ENCODE measurements around the gene SRRD. TPM values are rescaled to one million over a fixed set of nuclear protein-coding genes. Genes with fewer than 3 reads are reported as not detected.
A peak's percentile ranks its signal among the peaks of the same experiment; 100 is the strongest.

The SRRD gene
- total RNA-seq, 4 donors from 2014 or later = 3.0 to 11.4 (median 6.2) TPM

GRCh38 chr22:26460202-26460601 lies 23.5 kb upstream of the SRRD start:
- in situ Hi-C loops (cut with MboI; ENCODE audit: low pct_ligation_motif_present in 1 of 4, low pct_unique_long_range_greater_than_20kb in 1 of 4, low sequenced_read_pairs in 3 of 4) = loop anchor here in 2 of 4 donors (5.0 kb wide), 2 partner anchors 58 to 63 kb away; no protein-coding TSS in a partner anchor
- TF ChIP-seq EP300 (IDR thresholded peaks at IDR 0.05; ENCODE audit: low read depth) (no peak), POLR2A (IDR thresholded peaks at IDR 0.05) (no peak), POLR2AphosphoS5 (IDR thresholded peaks at IDR 0.05) (no peak)
- TF ChIP-seq, protein P1, sequence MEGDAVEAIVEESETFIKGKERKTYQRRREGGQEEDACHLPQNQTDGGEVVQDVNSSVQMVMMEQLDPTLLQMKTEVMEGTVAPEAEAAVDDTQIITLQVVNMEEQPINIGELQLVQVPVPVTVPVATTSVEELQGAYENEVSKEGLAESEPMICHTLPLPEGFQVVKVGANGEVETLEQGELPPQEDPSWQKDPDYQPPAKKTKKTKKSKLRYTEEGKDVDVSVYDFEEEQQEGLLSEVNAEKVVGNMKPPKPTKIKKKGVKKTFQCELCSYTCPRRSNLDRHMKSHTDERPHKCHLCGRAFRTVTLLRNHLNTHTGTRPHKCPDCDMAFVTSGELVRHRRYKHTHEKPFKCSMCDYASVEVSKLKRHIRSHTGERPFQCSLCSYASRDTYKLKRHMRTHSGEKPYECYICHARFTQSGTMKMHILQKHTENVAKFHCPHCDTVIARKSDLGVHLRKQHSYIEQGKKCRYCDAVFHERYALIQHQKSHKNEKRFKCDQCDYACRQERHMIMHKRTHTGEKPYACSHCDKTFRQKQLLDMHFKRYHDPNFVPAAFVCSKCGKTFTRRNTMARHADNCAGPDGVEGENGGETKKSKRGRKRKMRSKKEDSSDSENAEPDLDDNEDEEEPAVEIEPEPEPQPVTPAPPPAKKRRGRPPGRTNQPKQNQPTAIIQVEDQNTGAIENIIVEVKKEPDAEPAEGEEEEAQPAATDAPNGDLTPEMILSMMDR (IDR thresholded peaks at IDR 0.05) = no peak
- DNase-seq = no peak
- no peak overlapping the region for H3K27ac ChIP-seq
- H3K36me3 ChIP-seq = peaks cover 0 to 29% (median 7%) of the 10 kb centered on the region in 4 donors
- intact Hi-C loops (cut with DNase I; ENCODE audit: low total_unique reads) = loop anchor here (5.0 kb wide), 1 partner anchor 658 kb away; no protein-coding TSS in a partner anchor
- no peaks in the 10 kb centered on the region for H3K27me3 ChIP-seq
- 91 to 92% methylated on average over 6 of the region's 6 CpGs for WGBS, 2 donors (ENCODE audit: low coverage in 1 of 2)
- no peaks in the 10 kb centered on the region for H3K4me1 ChIP-seq
- H3K4me3 ChIP-seq = no peak overlapping the region
- H3K9me3 ChIP-seq = no peaks in the 10 kb centered on the region

GRCh38 chr22:26461188-26461810 lies 22.4 kb upstream of the SRRD start:
- H3K27me3 ChIP-seq = no peaks in the 10 kb centered on the region
- WGBS, 2 donors (ENCODE audit: low coverage in 1 of 2) = 36 to 60% methylated on average over 1 to 3 of the region's 3 CpGs
- H3K9me3 ChIP-seq = no peaks in the 10 kb centered on the region
- in situ Hi-C loops (cut with MboI; ENCODE audit: low pct_ligation_motif_present in 1 of 4, low pct_unique_long_range_greater_than_20kb in 1 of 4, low sequenced_read_pairs in 3 of 4) = loop anchor here in 2 of 4 donors (5.0 kb wide), 2 partner anchors 59 to 64 kb away; no protein-coding TSS in a partner anchor
- H3K4me1 ChIP-seq = no peaks in the 10 kb centered on the region
- H3K36me3 ChIP-seq = peaks cover 0 to 39% (median 9%) of the 10 kb centered on the region in 4 donors
- H3K4me3 ChIP-seq = no peak overlapping the region
- peak; percentile 64 for DNase-seq
- TF ChIP-seq EP300 (IDR thresholded peaks at IDR 0.05; ENCODE audit: low read depth) = no peak
- TF ChIP-seq, protein P1 (IDR thresholded peaks at IDR 0.05) = peak; percentile 72 to 79 (median 75)
- no peak for TF ChIP-seq POLR2AphosphoS5 (IDR thresholded peaks at IDR 0.05)
- TF ChIP-seq POLR2A (IDR thresholded peaks at IDR 0.05) = no peak
- intact Hi-C loops (cut with DNase I; ENCODE audit: low total_unique reads) = loop anchor here (1.0 to 5.0 kb wide), 2 partner anchors 63 to 659 kb away; no protein-coding TSS in a partner anchor
- no peak overlapping the region for H3K27ac ChIP-seq

DNA sequence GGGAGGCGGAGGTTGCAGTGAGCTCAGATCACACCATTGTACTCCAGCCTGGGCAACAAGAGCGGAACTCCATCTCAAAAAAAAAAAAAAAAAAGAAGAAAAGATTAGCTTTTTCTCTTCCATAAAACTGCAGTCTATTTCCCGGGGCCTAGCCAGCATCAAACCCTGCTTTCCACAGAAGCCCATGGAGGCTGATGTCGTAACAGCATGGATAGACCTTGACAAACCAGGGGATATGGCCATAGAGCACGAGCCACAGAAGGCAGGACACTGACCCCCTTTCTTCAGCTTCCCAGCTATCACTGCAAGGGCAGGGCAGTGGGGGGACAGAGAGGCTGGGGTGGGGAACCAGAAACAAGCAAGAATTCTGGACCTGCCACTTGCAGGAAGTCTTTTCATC lies 21.6 kb upstream of the SRRD start:
- no peaks in the 10 kb centered on the region for H3K9me3 ChIP-seq
- in situ Hi-C loops (cut with MboI; ENCODE audit: low pct_ligation_motif_present in 1 of 4, low pct_unique_long_range_greater_than_20kb in 1 of 4, low sequenced_read_pairs in 3 of 4) = loop anchor here in 2 of 4 donors (5.0 kb wide), 2 partner anchors 60 to 65 kb away; no protein-coding TSS in a partner anchor
- H3K36me3 ChIP-seq = peaks cover 0 to 42% (median 10%) of the 10 kb centered on the region in 4 donors
- intact Hi-C loops (cut with DNase I; ENCODE audit: low total_unique reads) = loop anchor here (5.0 kb wide), 1 partner anchor 660 kb away; no protein-coding TSS in a partner anchor
- H3K4me1 ChIP-seq = no peaks in the 10 kb centered on the region
- no peaks in the 10 kb centered on the region for H3K27me3 ChIP-seq
- WGBS, 2 donors (ENCODE audit: low coverage in 1 of 2) = 89 to 95% methylated on average over 3 to 5 of the region's 5 CpGs
- TF ChIP-seq POLR2AphosphoS5 (IDR thresholded peaks at IDR 0.05) (no peak), POLR2A (IDR thresholded peaks at IDR 0.05) (no peak), EP300 (IDR thresholded peaks at IDR 0.05; ENCODE audit: low read depth) (no peak)
- TF ChIP-seq, protein P1 (IDR thresholded peaks at IDR 0.05) = no peak
- no peak for DNase-seq
- H3K4me3 ChIP-seq = no peak overlapping the region
- no peak overlapping the region for H3K27ac ChIP-seq

DNA sequence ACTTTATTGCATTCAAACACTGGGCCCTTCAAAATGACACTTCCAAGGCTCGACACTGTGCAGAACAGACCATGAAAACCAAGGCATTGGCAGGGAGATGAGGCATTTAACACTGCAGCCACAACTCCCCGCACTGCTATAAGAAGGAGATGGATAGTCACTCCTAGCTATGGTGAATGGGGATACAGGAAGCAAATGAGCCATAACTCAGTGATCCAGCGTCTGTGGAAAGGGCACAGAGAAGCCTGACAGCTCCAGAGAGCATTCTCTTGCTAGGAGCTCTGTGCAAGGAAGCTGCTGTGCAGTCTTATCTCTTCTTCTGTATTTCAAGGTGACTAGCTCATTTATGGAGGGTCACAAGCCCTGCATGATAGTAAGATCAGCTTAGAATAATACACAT lies 21.0 kb upstream of the SRRD start:
- H3K27ac ChIP-seq = no peak overlapping the region
- no peaks in the 10 kb centered on the region for H3K27me3 ChIP-seq
- no peak for DNase-seq
- WGBS, 2 donors (ENCODE audit: low coverage in 1 of 2) = 87 to 88% methylated on average over 1 to 3 of the region's 3 CpGs
- no peak for TF ChIP-seq EP300 (IDR thresholded peaks at IDR 0.05; ENCODE audit: low read depth)
- TF ChIP-seq, protein P1 (IDR thresholded peaks at IDR 0.05) = no peak
- TF ChIP-seq POLR2A (IDR thresholded peaks at IDR 0.05) = no peak
- TF ChIP-seq POLR2AphosphoS5 (IDR thresholded peaks at IDR 0.05) = no peak
- H3K9me3 ChIP-seq = no peaks in the 10 kb centered on the region
- intact Hi-C loops (cut with DNase I; ENCODE audit: low total_unique reads) = loop anchor here (5.0 kb wide), 1 partner anchor 660 kb away; no protein-coding TSS in a partner anchor
- H3K4me3 ChIP-seq = no peak overlapping the region
- H3K4me1 ChIP-seq = no peaks in the 10 kb centered on the region
- in situ Hi-C loops (cut with MboI; ENCODE audit: low pct_ligation_motif_present in 1 of 4, low pct_unique_long_range_greater_than_20kb in 1 of 4, low sequenced_read_pairs in 3 of 4) = loop anchor here in 2 of 4 donors (5.0 kb wide), 2 partner anchors 60 to 65 kb away; no protein-coding TSS in a partner anchor
- H3K36me3 ChIP-seq = peaks cover 0 to 42% (median 11%) of the 10 kb centered on the region in 4 donors
